ENCODE results near the gene SHC2.

GRCh38 chr19:461721-462551 is 1.1 kb upstream of the SHC2 start:
- no peak for TF ChIP-seq BHLHE40 (IDR thresholded peaks at IDR 0.05; ENCODE audit: low read length)
- TF ChIP-seq ZC3H4 (CRISPR knock-in tag; IDR thresholded peaks at IDR 0.05; ENCODE audit: borderline replicate concordance): no peak
- TF ChIP-seq DNMT1 (CRISPR knock-in tag; IDR thresholded peaks at IDR 0.05): peak; percentile 91; the same call in 1 of the 2 replicates
- TF ChIP-seq MEF2D (CRISPR knock-in tag; IDR thresholded peaks at IDR 0.05): no peak
- TF ChIP-seq MTA3 (CRISPR knock-in tag; IDR thresholded peaks at IDR 0.05): no peak
- TF ChIP-seq, protein P1, sequence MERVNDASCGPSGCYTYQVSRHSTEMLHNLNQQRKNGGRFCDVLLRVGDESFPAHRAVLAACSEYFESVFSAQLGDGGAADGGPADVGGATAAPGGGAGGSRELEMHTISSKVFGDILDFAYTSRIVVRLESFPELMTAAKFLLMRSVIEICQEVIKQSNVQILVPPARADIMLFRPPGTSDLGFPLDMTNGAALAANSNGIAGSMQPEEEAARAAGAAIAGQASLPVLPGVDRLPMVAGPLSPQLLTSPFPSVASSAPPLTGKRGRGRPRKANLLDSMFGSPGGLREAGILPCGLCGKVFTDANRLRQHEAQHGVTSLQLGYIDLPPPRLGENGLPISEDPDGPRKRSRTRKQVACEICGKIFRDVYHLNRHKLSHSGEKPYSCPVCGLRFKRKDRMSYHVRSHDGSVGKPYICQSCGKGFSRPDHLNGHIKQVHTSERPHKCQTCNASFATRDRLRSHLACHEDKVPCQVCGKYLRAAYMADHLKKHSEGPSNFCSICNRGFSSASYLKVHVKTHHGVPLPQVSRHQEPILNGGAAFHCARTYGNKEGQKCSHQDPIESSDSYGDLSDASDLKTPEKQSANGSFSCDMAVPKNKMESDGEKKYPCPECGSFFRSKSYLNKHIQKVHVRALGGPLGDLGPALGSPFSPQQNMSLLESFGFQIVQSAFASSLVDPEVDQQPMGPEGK (CRISPR knock-in tag; IDR thresholded peaks at IDR 0.05): peak; percentile 93
